Endothelial cell of umbilical vein (primary cell): Measurements from ENCODE around the gene OPTC. TPM values are rescaled to one million over a fixed set of nuclear protein-coding genes. Genes with fewer than 3 reads are reported as not detected.
A peak's percentile ranks its signal among the peaks of the same experiment; 100 is the strongest.

Source experiments
- BruUV-seq: library from RNA; stranded (reverse); fragments of 400-500 nt; replicated peaks from 2 replicates; lab custom pipeline; 2021; lab: Mats Ljungman, UMichigan
- CTCF ChIA-PET: fragments of 300-600, 350-600 bp; sonication (Branson Sonifier 250); formaldehyde crosslinking; loops from one replicate; lab custom pipeline; 2021; ENCODE audit warnings: antibody characterized with exemption, inconsistent platforms; lab: Charles Lee
- POLR2A ChIA-PET: fragments of 300-600, 350-600 bp; sonication (Branson Sonifier 250); formaldehyde crosslinking; loops from one replicate; lab custom pipeline; 2021; ENCODE audit warnings: antibody characterized with exemption, inconsistent platforms; lab: Charles Lee
- DNase-seq: peaks from one replicate; pipeline ENCODE4 v3.0.0-alpha.2; 2011; ENCODE audit warnings: low read depth, low spot score
- FAIRE-seq: peaks from 2 replicates; lab custom pipeline; 2011; peaks lifted over from hg19 to GRCh38; lab: Jason Lieb, UNC
- H2AFZ ChIP-seq: 2 replicates; pipeline ENCODE4 v1.6.0; 2012; ENCODE audit warnings: low read depth, low read length, control low read depth, inconsistent platforms
- H3K27ac ChIP-seq: 2 replicates; pipeline ENCODE4 v1.5.1; 2011; ENCODE audit warnings: low read depth, mild to moderate bottlenecking, control low read depth, low read length, moderate library complexity; ENCODE audit not compliant: insufficient read depth
- H3K27me3 ChIP-seq, 2 experiments: 2 replicates each; pipeline versions ENCODE4 v1.6.0 to v1.6.1; 2011; ENCODE audit warnings: low read length in 2 of 2, mixed read lengths in 1 of 2; ENCODE audit not compliant: control insufficient read depth in 2 of 2, insufficient read depth in 2 of 2
- H3K36me3 ChIP-seq, 2 experiments: 2 replicates in 1 of 2; 3 replicates in 1 of 2; pipeline ENCODE4 v1.5.1; 2011; ENCODE audit warnings: low read length in 2 of 2, mild to moderate bottlenecking in 1 of 2, moderate library complexity in 1 of 2; ENCODE audit not compliant: control insufficient read depth in 2 of 2, insufficient read depth in 2 of 2; ENCODE audit errors: extremely low read depth in 1 of 2
- H3K4me1 ChIP-seq: 3 replicates; pipeline ENCODE4 v1.5.1; 2011; ENCODE audit warnings: mild to moderate bottlenecking, low read length; ENCODE audit not compliant: control insufficient read depth, insufficient read depth; ENCODE audit errors: extremely low read depth
- H3K4me2 ChIP-seq: 2 replicates; pipeline ENCODE4 v1.6.1; 2011; ENCODE audit warnings: low read length, control low read depth, mixed read lengths; ENCODE audit not compliant: insufficient read depth
- H3K4me3 ChIP-seq, 3 experiments: fragments of 200-600 bp in 1 of 3; sonication (generic), shearing (Covaris generic) in 1 of 3; replicated peaks in 1 of 3; 2 replicates each; pipeline ENCODE4 v1.5.1; 2011 to 2016; ENCODE audit warnings: control low read depth in 3 of 3, low read length in 3 of 3, mild to moderate bottlenecking in 2 of 3, inconsistent platforms in 1 of 3, low read depth in 1 of 3, moderate library complexity in 1 of 3; ENCODE audit not compliant: insufficient read depth in 1 of 3
- H3K79me2 ChIP-seq: 2 replicates; pipeline ENCODE4 v1.6.0; 2012; ENCODE audit warnings: low read length, inconsistent platforms; ENCODE audit not compliant: control insufficient read depth, insufficient read depth
- H3K9ac ChIP-seq: replicated peaks from 2 replicates; pipeline ENCODE3; 2011; ENCODE audit warnings: low read length, control low read depth; ENCODE audit not compliant: insufficient read depth; ENCODE audit errors: extremely low read depth
- H3K9me1 ChIP-seq: replicated peaks from 3 replicates; pipeline ENCODE4 v1.6.0; 2011; ENCODE audit warnings: mild to moderate bottlenecking, low read length; ENCODE audit not compliant: control insufficient read depth, insufficient read depth; ENCODE audit errors: extremely low read depth
- H3K9me3 ChIP-seq: replicated peaks from 2 replicates; pipeline ENCODE4 v1.5.1; 2012; ENCODE audit warnings: low read length, inconsistent platforms; ENCODE audit not compliant: control insufficient read depth, insufficient read depth
- H4K20me1 ChIP-seq: replicated peaks from 2 replicates; pipeline ENCODE3; 2011; ENCODE audit warnings: mild to moderate bottlenecking, low read length; ENCODE audit not compliant: control insufficient read depth, insufficient read depth; ENCODE audit errors: extremely low read depth
- CTCF ChIP-seq, 2 donors: IDR thresholded peaks; 1 replicate in 1 of 2; 2 replicates in 1 of 2; pipeline ENCODE4 v1.5.1; 2011; ENCODE audit warnings: low read length in 2 of 2, mild to moderate bottlenecking in 2 of 2, moderate library complexity in 2 of 2, control low read depth in 1 of 2, inconsistent platforms in 1 of 2, low read depth in 1 of 2; ENCODE audit not compliant: insufficient read depth in 1 of 2; ENCODE audit errors: extremely low read depth in 1 of 2
- EZH2 ChIP-seq: IDR thresholded peaks from 2 replicates; pipeline ENCODE4 v1.6.1; 2012; ENCODE audit warnings: borderline replicate concordance, low read depth, mild to moderate bottlenecking, moderate library complexity, low read length, inconsistent platforms; ENCODE audit not compliant: severe bottlenecking
- FOS ChIP-seq: IDR thresholded peaks from 2 replicates; pipeline ENCODE4 v1.6.1; 2011; ENCODE audit warnings: mild to moderate bottlenecking, low read length, moderate library complexity, borderline replicate concordance; ENCODE audit not compliant: insufficient read depth
- GATA2 ChIP-seq: IDR thresholded peaks from 2 replicates; pipeline ENCODE4 v1.7.0; 2011; ENCODE audit warnings: low read depth, mild to moderate bottlenecking, moderate library complexity, mixed read lengths, low read length; ENCODE audit not compliant: insufficient read length, insufficient read depth
- JUN ChIP-seq: IDR thresholded peaks from 2 replicates; pipeline ENCODE4 v1.6.1; 2011; ENCODE audit warnings: borderline replicate concordance, low read depth; ENCODE audit not compliant: insufficient read length, insufficient read depth
- MAX ChIP-seq: IDR thresholded peaks from 2 replicates; pipeline ENCODE4 v1.6.1; 2011; ENCODE audit not compliant: insufficient read depth, insufficient read length
- MYC ChIP-seq: IDR thresholded peaks from one replicate; pipeline ENCODE4 v1.6.1; 2011; ENCODE audit warnings: mild to moderate bottlenecking, low read depth, low read length
- POLR2A ChIP-seq: IDR thresholded peaks from 2 replicates; pipeline ENCODE4 v1.6.1; 2012; ENCODE audit warnings: low read depth, mild to moderate bottlenecking, control low read depth, low read length
- POLR2AphosphoS5 ChIP-seq: IDR thresholded peaks from 2 replicates; pipeline ENCODE4 v1.6.1; 2012; ENCODE audit warnings: low read depth, mild to moderate bottlenecking, control low read depth, low read length, moderate library complexity; ENCODE audit not compliant: insufficient read depth
- dilution Hi-C: fragments of 300-500 bp; cut with MboI; formaldehyde crosslinking; loops from one replicate; pipeline ENCODE4 v1.15.0; 2019; ENCODE audit warnings: low sequenced_read_pairs; ENCODE audit not compliant: extremely low pct_ligation_motif_present
- intact Hi-C: fragments of 100-400 bp; cut with micrococcal nuclease; formaldehyde crosslinking; loops from one replicate; pipeline ENCODE4 v1.10.0; 2022
- polyA plus RNA-seq, 4 experiments: library from polyadenylated mRNA; depleted of rRNA in 3 of 4; stranded (reverse) in 3 of 4; unstranded in 1 of 4; fragments of >200 nt; gene quantifications; 2 replicates each; pipeline versions ENCODE4 v1.2.1 to v1.2.3, GENCODE V29; 2011 to 2012; ENCODE audit warnings: missing spikeins in 1 of 4
- total RNA-seq: library from RNA; stranded (reverse); gene quantifications from 2 replicates; pipeline ENCODE4 v1.2.3, GENCODE V29; 2021

Gene OPTC
- total and polyA plus RNA-seq, 2 donors (not counting 3 experiments of a cell fraction or from before 2014, with no cell fraction given), result not detected

GRCh38 chr1:203467550-203467921 is 26.4 kb upstream of the OPTC start:
- Histone ChIP-seq H3K27me3 (peaks cover 26 to 31% of the 10 kb centered on the region in 2 experiments), H3K4me2 (no peak overlapping the region), H3K79me2 (no peaks in the 10 kb centered on the region), H3K36me3 (no peaks in the 10 kb centered on the region), H2AFZ (no peak overlapping the region), H3K4me3 (no peak overlapping the region), H3K9ac (no peak overlapping the region), H3K9me3 (no peaks in the 10 kb centered on the region), H3K9me1 (no peaks in the 10 kb centered on the region), H4K20me1 (no peaks in the 10 kb centered on the region), H3K27ac (no peak overlapping the region), H3K4me1 (no peaks in the 10 kb centered on the region)
- ChIA-PET POLR2A (no interaction called here), CTCF (interaction anchor here (1.4 to 1.5 kb wide), 2 partner anchors 13 to 27 kb away, joined by 3 read pairs; no protein-coding TSS in a partner anchor)
- TF ChIP-seq FOS (no peak), MAX (no peak), POLR2AphosphoS5 (no peak), MYC (no peak), EZH2 (no peak), JUN (no peak), GATA2 (no peak), POLR2A (no peak), CTCF (IDR thresholded peaks at IDR 0.05; ENCODE audit: extremely low read depth in 1 of 2, insufficient read depth in 1 of 2, low read depth in 1 of 2, low read length in 2 of 2) (no peak)
- intact Hi-C loops, result no loop called here
- dilution Hi-C loops, result no loop called here
- BruUV-seq, result no TSS peak
- DNase-seq (peak; percentile 32), FAIRE-seq (no peak)
